ENCODE measurements around the gene SCAPER. TPM values are rescaled to one million over a fixed set of nuclear protein-coding genes. Genes with fewer than 3 reads are reported as not detected.

The SCAPER gene
- total RNA-seq, 2 donors from 2014 or later, result 15.2 to 17.8 TPM

GRCh38 chr15:76346669-76347481 lies 558.3 kb downstream of the SCAPER start:
- Histone ChIP-seq H3K9me3 (no peaks in the 10 kb centered on the region), H3K36me3 (no peaks in the 10 kb centered on the region), H3K27me3 (peaks cover 56% of the 10 kb centered on the region), H3K9ac (ENCODE audit: low read depth in 2 of 2, low read length in 2 of 2) (peak overlapping the region; percentile 78 to 88), H3K27ac (peak overlapping the region; percentile 42), H3K4me1 (peaks cover 14% of the 10 kb centered on the region), H3K4me3 (peak overlapping the region; percentile 60)
- no peak for TF ChIP-seq CTCF (IDR thresholded peaks at IDR 0.05)
- intact Hi-C loops (cut with DNase I), result no loop called here
- peak; percentile 46 for DNase-seq

GRCh38 chr15:76345880-76346668 lies 559.1 kb downstream of the SCAPER start:
- peak; percentile 86 for DNase-seq
- peak overlapping the region; percentile 42 for H3K27ac ChIP-seq
- peak overlapping the region; percentile 78 to 88 for H3K9ac ChIP-seq (ENCODE audit: low read depth in 2 of 2, low read length in 2 of 2)
- no peaks in the 10 kb centered on the region for H3K9me3 ChIP-seq
- H3K4me3 ChIP-seq, result peak overlapping the region; percentile 60
- peaks cover 64% of the 10 kb centered on the region for H3K27me3 ChIP-seq
- peaks cover 19% of the 10 kb centered on the region for H3K4me1 ChIP-seq
- intact Hi-C loops (cut with DNase I), result no loop called here
- H3K36me3 ChIP-seq, result no peaks in the 10 kb centered on the region
- TF ChIP-seq CTCF (IDR thresholded peaks at IDR 0.05), result no peak

DNA sequence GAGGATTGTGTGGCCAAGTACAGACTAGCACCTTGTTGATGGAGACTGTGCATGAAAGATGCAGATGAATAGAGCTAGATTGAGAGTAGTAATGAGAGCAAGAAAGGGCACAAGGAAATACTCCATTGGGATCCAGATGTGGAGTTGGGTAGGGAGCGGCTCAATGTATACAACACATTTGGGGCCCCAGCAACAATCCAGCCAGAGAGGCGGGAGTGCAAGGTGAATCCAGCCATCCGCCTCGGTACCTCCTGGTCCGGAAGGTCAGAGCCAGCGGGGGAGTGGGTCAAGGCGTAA lies 559.6 kb downstream of the SCAPER start:
- H3K27ac ChIP-seq, result no peak overlapping the region
- H3K4me1 ChIP-seq, result peaks cover 24% of the 10 kb centered on the region
- H3K27me3 ChIP-seq, result peaks cover 69% of the 10 kb centered on the region
- peak overlapping the region in 1 of 2 donors; percentile 78 for H3K9ac ChIP-seq (ENCODE audit: low read depth in 2 of 2, low read length in 2 of 2)
- TF ChIP-seq CTCF (IDR thresholded peaks at IDR 0.05), result no peak
- no peaks in the 10 kb centered on the region for H3K36me3 ChIP-seq
- intact Hi-C loops (cut with DNase I), result no loop called here
- no peak for DNase-seq
- no peaks in the 10 kb centered on the region for H3K9me3 ChIP-seq
- H3K4me3 ChIP-seq, result no peak overlapping the region

GRCh38 chr15:76344893-76345582 lies 560.1 kb downstream of the SCAPER start:
- Histone ChIP-seq H3K4me1 (peaks cover 29% of the 10 kb centered on the region), H3K27me3 (peaks cover 74% of the 10 kb centered on the region), H3K9me3 (no peaks in the 10 kb centered on the region), H3K4me3 (no peak overlapping the region), H3K27ac (no peak overlapping the region), H3K9ac (ENCODE audit: low read depth in 2 of 2, low read length in 2 of 2) (peak overlapping the region in 1 of 2 donors; percentile 78), H3K36me3 (no peaks in the 10 kb centered on the region)
- intact Hi-C loops (cut with DNase I), result no loop called here
- no peak for DNase-seq
- TF ChIP-seq CTCF (IDR thresholded peaks at IDR 0.05), result no peak

DNA sequence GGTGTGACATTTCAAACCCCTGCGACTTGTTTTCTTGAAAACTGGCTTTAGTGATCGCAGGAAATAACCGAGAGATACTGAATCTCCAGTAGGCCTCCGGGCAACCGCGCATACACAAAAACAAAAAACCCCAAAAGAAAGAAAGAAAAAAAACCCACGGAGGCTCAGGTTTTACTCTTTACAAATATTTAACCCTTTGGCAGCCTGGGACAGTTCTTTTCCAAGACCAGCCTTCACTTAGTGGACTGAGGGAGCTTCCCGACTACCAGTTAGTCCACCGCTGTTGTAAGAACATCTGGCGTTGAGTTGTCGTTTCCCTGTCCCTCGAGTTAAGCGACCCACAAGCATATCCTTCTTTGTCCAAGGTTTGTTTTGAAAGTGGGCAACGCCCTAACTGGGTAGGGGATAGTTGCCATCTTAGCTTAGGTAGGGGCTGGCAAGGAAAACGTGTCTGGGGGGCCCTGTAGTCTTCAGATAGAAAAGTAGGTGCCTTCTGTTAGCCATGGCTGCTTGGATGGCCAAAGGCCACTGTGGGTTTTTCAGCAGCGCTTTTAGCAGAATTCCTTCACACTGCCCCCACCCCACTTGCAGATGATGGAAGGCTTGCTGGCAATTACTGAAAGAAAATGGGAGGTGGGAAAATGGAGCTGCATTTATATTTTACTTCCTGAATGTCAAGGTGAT lies 561.7 kb downstream of the SCAPER start:
- no peak overlapping the region for H3K4me3 ChIP-seq
- no peak for DNase-seq
- H3K36me3 ChIP-seq, result no peaks in the 10 kb centered on the region
- H3K9me3 ChIP-seq, result no peaks in the 10 kb centered on the region
- H3K4me1 ChIP-seq, result peaks cover 37% of the 10 kb centered on the region
- peaks cover 90% of the 10 kb centered on the region for H3K27me3 ChIP-seq
- no peak overlapping the region for H3K27ac ChIP-seq
- no peak overlapping the region for H3K9ac ChIP-seq (ENCODE audit: low read depth in 2 of 2, low read length in 2 of 2)
- intact Hi-C loops (cut with DNase I), result no loop called here
- TF ChIP-seq CTCF (IDR thresholded peaks at IDR 0.05), result no peak
